Sciatic nerve (tissue), 2 donors: Measurements from ENCODE around the gene EMC6. TPM values are rescaled to one million over a fixed set of nuclear protein-coding genes. Genes with fewer than 3 reads are reported as not detected.

ENCODE experiments used
- ATAC-seq: fragments of 200-7000 bp; cut with Tn5 transposase; one replicate; pipeline ENCODE4 v1.9.1; 2020; ENCODE audit warnings: mild to moderate bottlenecking, moderate library complexity
- DNase-seq: peaks from one replicate; pipeline ENCODE4 v3.0.0-alpha.2; 2020; ENCODE audit warnings: low spot score
- intact Hi-C: fragments of 100-400 bp; cut with DNase I; formaldehyde crosslinking; loops from one replicate; pipeline ENCODE4 v1.14.2; 2022
- total RNA-seq: library from RNA; stranded (reverse); fragmentation: NEBNext Ultra II Directional; extraction: Animal tissue kit (Norgen Biotek cat#: 25700); gene quantifications from one replicate; pipeline ENCODE4 v1.2.1, GENCODE V29; 2021
- donor health status: DM: no; HTN: no; CAD: no.
- donor health status: DM: no; HTN: no; CAD: no.

Gene EMC6
- total RNA-seq, 1 donor from 2014 or later = 18.4 TPM

- intact Hi-C loops = no loop called here
- ATAC-seq (peak; percentile 81), DNase-seq (no peak)
Observed at GRCh38 chr17:3647769-3648555, 20.6 kb upstream of the EMC6 start.

- no peak for ATAC-seq
- no peak for DNase-seq
- intact Hi-C loops = loop anchor here (10.0 kb wide), 1 partner anchor 111 kb away; no protein-coding TSS in a partner anchor
Observed at GRCh38 chr17:3655766-3656165, 12.8 kb upstream of the EMC6 start.

- DNase-seq (no peak), ATAC-seq (no peak)
- intact Hi-C loops = loop anchor here (10.0 kb wide), 1 partner anchor 112 kb away; no protein-coding TSS in a partner anchor
Observed at GRCh38 chr17:3656353-3656752, 12.3 kb upstream of the EMC6 start.

- no peak for DNase-seq
- intact Hi-C loops = loop anchor here (10.0 kb wide), 1 partner anchor 112 kb away; no protein-coding TSS in a partner anchor
- ATAC-seq = no peak
Observed at GRCh38 chr17:3656755-3657587, 11.6 kb upstream of the EMC6 start.

- no peak for ATAC-seq
Observed at GRCh38 chr17:3657588-3657869, 11.1 kb upstream of the EMC6 start.

GRCh38 chr17:3657874-3658783 is 10.5 kb upstream of the EMC6 start:
- intact Hi-C loops = loop anchor here (10.0 kb wide), 1 partner anchor 113 kb away; no protein-coding TSS in a partner anchor
- DNase-seq = no peak
- ATAC-seq = no peak

More at GRCh38 chr17:3657588-3657869, 11.1 kb upstream of the EMC6 start:
- DNase-seq = no peak
- intact Hi-C loops = loop anchor here (10.0 kb wide), 1 partner anchor 113 kb away; no protein-coding TSS in a partner anchor

- intact Hi-C loops = loop anchor here (10.0 kb wide), 1 partner anchor 114 kb away; no protein-coding TSS in a partner anchor
- DNase-seq (no peak), ATAC-seq (peak; percentile 56)
Observed at GRCh38 chr17:3658784-3659449, 9.7 kb upstream of the EMC6 start.

GRCh38 chr17:3659541-3660111 is 9.0 kb upstream of the EMC6 start:
- intact Hi-C loops = loop anchor here (10.0 kb wide), 1 partner anchor 115 kb away; no protein-coding TSS in a partner anchor
- peak; percentile 87 for ATAC-seq

GRCh38 chr17:3660311-3660891 is 8.2 kb upstream of the EMC6 start:
- intact Hi-C loops = no loop called here
- ATAC-seq (peak; percentile 10), DNase-seq (no peak)

More at GRCh38 chr17:3659541-3660111, 9.0 kb upstream of the EMC6 start:
- DNase-seq = peak; percentile 89

- intact Hi-C loops = no loop called here
- ATAC-seq = no peak
- DNase-seq = no peak
Observed at GRCh38 chr17:3663102-3664011, 5.3 kb upstream of the EMC6 start.

- DNase-seq (no peak), ATAC-seq (no peak)
- intact Hi-C loops = no loop called here
Observed at GRCh38 chr17:3665834-3666233, 2.8 kb upstream of the EMC6 start.

- intact Hi-C loops = no loop called here
- DNase-seq (no peak), ATAC-seq (no peak)
Observed at GRCh38 chr17:3666516-3666915, 2.1 kb upstream of the EMC6 start.

- peak; percentile 94 for DNase-seq
- ATAC-seq = peak; percentile 89
- intact Hi-C loops = no loop called here
Observed at GRCh38 chr17:3667366-3668278, 990 bp upstream of the EMC6 start.

- intact Hi-C loops = no loop called here
- DNase-seq (no peak), ATAC-seq (no peak)
Observed at GRCh38 chr17:3669085-3669347, 404 bp downstream of the EMC6 start.

- intact Hi-C loops = no loop called here
- DNase-seq (no peak), ATAC-seq (no peak)
Observed at GRCh38 chr17:3669548-3669947, 936 bp downstream of the EMC6 start.

GRCh38 chr17:3672571-3672970 is 4.0 kb downstream of the EMC6 start:
- DNase-seq (no peak), ATAC-seq (no peak)
- intact Hi-C loops = no loop called here
